ENCODE measurements around the gene EFCAB5.

DNA sequence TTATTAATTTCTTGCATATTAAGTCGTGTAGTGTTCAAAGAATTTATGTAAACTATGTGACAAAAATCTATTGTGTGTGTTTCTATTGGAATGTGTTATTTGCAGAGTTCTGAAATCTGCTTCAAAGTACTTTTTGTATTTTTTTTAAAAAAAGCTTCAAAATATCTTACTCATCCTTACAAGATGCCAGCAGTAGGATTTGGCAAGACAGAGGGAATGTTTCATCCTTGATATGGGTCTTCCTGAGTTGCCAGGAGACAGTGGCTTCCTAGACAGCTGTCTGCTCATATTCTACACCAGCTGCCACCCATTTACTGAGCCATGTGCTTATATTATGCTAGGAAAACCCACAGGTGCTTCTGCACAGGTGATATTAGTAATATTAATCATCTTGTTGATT is 36.4 kb downstream of the EFCAB5 start:
- no peak for TF ChIP-seq POLR2AphosphoS5 (IDR thresholded peaks at IDR 0.05; ENCODE audit: insufficient read depth in 1 of 2, low read depth in 1 of 2)
- TF ChIP-seq, protein P1, sequence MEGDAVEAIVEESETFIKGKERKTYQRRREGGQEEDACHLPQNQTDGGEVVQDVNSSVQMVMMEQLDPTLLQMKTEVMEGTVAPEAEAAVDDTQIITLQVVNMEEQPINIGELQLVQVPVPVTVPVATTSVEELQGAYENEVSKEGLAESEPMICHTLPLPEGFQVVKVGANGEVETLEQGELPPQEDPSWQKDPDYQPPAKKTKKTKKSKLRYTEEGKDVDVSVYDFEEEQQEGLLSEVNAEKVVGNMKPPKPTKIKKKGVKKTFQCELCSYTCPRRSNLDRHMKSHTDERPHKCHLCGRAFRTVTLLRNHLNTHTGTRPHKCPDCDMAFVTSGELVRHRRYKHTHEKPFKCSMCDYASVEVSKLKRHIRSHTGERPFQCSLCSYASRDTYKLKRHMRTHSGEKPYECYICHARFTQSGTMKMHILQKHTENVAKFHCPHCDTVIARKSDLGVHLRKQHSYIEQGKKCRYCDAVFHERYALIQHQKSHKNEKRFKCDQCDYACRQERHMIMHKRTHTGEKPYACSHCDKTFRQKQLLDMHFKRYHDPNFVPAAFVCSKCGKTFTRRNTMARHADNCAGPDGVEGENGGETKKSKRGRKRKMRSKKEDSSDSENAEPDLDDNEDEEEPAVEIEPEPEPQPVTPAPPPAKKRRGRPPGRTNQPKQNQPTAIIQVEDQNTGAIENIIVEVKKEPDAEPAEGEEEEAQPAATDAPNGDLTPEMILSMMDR (IDR thresholded peaks at IDR 0.05) = no peak
- no peak for TF ChIP-seq POLR2A (IDR thresholded peaks at IDR 0.05)

Measured in vagina (tissue), 2 donors.